T-helper 2 cell (primary cell): ENCODE results near the gene XPO6.
"Not testable (repeated sequence)": the region's sequence is repeated elsewhere in the genome, so short reads cannot be mapped to it uniquely, and the experiment has no call there.

Experiments used
- DNase-seq, 5 experiments: peaks; one replicate each; pipeline versions ENCODE4 v3.0.0 to v3.0.0-alpha.2; 2012 to 2022

XPO6 gene

DNA sequence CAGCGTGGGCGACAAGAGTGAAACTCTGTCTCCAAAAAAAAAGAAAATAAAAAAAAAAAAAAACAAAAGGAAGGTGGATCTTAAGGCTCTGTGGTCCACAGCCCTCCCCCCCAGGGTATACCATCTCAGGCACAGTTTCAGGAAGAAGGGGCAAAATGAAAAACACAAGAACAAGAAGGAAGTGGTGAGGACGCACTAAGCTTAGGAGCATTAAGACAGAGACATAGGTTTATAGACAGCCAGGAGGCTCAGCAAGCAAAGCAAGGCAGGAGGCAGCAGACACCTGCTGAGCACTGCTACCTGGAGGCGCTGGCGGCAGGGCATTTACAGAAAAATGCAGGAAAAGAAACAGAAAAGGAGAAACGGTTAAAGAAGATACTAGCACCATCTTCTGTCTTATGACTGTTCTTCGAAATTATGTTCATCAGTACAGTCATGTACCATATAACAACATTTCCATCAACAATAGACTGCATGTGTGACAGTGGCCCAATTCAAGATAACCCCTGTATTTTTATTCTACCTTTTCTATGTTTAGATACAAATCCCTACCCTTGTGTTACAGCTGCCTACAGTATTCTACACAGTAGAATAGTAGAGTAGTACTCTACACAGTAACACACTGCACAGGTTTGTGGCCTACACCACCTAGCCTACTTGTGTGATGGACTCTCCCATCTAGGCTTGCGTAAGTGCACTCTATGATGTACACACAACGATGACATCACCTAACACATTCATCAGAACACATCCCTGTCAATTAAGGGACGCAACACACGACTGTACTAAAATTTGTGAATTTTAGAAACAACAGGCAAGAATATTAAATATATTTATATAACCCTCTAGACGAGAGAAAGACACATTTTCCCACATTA is 62.5 kb downstream of the XPO6 start:
- peak in 2 of 5 experiments; percentile 24 to 47 for DNase-seq

DNA sequence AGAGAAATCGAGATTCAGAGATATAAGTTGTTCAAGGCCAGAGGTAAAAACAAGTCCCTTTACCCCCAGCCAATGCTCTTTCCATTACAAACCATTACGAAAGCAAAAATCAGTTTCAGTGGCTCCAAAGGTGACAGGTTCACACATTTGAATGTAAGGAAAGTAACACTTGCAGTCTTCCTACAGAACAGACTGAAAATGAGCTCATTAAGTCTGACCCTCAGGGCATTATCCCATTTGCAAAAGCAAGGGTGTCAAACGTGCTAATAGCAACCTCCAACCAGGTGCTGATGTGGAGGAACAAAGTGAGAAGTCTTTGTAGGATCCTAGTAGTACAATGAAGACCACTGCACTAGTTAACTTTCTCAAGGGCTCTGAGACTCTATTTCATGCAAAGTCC is 65.2 kb downstream of the XPO6 start:
- no peak for DNase-seq

DNA sequence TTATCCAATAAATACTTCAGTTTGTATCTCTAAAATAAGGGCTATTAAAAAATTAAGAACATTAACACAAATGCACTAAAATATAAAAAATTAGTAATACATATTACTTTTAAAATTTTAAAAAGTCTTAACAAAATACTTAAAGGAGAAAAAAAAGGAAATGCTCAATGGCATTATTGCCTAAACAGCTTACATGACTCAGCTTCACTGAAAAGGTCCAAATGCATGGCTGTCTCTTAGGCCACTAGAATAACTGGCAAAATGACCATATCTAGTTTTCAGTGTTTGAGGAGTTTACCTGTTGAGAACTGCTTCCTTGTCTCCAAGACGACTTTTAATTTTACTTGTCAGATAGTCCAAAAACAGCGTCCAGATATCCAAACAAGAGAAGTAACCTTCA is 66.0 kb downstream of the XPO6 start:
- DNase-seq, result no peak

DNA sequence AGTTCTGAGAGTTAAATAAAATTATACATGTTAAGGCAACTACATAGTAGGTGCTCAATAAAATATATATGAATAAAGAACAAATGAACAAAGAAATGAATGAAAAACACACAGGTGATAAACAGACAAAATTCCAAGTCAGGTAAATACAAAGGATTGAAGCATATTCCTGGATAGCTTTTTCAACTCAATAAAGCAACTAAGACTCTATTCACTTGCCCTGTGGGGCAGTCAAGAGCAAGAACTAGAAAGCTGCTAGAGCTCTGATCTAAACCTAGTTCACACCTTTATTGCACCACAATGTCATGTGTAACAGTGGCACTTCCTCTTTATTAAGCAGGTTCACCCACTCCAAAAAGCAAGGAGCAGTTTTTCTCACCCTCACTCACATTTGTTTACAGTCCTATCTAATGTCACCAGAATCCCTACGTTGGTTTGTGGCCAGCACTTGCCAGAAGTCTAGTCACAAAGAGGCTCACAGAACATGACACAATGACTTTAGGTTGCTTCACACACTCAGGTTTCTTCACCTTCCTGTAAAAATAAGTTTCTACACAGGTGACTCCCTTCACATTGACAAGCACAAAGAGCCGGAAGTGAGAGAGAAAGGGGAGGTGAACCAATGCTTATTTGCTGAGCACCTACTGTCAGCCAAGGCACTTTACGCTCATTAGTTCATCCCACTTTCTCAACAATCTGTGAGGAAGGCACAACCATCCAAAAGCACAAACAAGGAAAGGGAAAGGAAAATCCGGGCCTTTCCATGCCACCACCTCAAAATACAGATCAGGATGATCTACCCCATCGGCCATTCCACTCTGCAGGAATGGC is 70.8 kb downstream of the XPO6 start:
- DNase-seq, result peak in 4 of 5 experiments; percentile 12 to 98 (median 74)

DNA sequence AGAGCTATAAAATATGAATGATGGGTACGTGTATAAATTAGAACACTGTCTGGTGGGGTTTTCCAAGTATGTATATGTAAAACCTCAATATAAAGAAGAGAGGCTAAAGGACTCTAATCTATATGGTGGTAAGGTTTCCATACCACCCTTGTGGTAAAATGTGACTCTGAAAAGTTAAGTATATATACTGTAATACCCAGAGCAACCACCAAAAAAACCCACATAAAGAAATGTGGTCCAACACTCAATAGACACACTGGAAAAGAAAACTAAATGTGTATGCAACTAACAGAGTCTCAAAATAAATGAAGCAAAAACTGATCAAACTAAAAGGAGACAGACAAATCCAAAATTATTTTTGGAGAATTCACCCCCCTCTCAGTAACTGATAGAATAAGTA is 72.2 kb downstream of the XPO6 start:
- DNase-seq, result peak in 2 of 5 experiments; percentile 30 to 82

DNA sequence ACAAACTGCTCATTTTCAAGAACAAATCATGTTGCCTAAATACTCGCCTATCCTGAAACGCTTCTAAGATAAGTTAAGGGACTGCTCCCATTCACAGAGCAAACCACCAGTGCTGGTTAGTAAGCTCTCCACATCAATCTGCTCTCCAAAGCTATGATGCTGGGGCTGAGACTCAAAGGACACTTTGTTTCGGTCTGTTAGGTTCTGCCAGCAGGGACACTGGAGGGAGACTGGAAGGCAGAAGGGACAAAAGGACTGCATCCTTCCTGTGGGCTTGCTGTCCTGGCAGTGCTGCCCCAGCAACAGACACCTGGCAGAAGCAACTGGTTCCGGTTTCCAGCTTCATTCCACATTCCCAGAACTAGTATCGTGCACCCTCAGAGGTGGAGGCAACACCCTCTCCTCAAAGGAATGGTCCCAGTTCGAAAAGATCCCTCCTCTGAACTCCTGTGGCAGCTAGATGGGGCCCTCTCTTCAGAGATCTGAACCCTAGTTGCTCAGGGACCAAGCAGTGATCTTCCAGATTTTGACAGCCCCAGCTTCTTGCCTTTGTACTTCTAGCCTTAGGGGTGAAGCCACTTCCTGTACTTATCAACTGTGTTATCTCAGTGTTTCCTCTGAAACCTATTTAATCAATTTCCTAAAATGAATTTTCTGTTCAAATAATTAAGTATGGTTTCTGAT is 74.9 kb downstream of the XPO6 start:
- DNase-seq, result peak in 3 of 5 experiments; percentile 27 to 85 (median 39)

DNA sequence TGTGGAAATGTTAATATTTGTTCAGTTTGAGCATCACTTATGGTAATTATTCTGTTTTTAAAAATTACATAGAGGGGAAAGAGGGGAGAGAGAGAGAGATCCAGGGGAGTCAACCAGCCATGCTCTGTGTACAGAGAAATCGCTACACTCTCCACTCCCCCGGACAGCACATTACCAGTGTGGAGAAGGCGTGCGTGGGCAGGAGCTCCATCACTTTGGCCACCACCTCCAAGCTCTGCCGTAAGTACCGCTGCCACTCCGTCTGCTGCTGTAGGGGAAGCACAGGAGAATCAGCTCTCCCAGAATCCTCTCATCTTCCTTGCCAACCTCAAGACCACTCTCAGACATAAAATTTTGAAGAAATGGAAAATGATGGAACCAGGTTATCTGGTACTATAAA is 78.1 kb downstream of the XPO6 start:
- DNase-seq, result no peak

- no peak for DNase-seq
These were observed 79.9 kb downstream of the XPO6 start for GRCh38 chr16:28131743-28132393.

GRCh38 chr16:28131181-28131580 is 80.6 kb downstream of the XPO6 start:
- no peak for DNase-seq

DNA sequence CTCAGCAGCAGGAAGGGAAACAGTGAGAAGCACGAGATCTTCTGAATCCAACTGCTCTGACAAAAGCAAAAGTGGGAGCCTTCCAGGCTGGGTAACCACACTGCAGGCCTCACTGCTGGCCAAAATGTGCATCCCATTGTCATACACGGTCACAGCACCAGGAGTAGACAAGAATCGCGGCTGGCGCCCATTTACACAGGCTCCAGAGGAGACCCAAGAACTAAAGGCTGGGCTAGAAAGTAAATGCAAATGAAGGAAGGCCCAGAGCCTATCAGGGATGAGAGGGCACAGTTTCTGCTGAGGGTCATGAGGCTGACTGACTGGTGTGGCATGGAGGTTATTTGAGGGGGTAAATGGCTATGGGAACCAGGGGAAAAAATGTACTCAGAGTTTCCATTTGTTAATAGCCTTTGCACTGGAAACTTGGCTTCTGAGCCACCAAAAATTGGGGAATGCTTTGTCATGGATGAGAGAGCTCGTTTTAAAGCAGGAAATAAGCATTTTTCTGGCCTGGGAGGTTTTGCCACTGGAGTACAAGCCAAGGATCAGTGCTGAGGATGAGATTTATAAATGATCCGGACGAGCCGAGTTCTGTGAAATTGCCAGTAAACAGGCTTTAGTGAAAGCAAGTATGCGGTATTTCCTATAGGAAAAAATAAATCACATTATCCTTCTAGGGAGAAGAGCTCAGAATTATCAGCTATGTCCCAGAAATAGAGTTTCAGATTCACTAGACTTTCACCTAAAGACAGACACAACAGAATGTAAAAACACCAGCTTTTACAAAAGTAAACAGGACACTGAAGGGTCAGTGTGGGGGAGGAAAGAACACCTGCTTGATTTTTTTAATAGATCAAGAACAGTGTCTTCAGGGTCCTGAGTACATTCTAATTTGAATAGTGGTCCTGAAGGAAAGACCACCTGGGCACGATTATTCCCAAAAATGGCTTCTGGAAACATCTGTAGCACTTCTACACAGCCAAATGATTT is 81.4 kb downstream of the XPO6 start:
- no peak for DNase-seq

DNA sequence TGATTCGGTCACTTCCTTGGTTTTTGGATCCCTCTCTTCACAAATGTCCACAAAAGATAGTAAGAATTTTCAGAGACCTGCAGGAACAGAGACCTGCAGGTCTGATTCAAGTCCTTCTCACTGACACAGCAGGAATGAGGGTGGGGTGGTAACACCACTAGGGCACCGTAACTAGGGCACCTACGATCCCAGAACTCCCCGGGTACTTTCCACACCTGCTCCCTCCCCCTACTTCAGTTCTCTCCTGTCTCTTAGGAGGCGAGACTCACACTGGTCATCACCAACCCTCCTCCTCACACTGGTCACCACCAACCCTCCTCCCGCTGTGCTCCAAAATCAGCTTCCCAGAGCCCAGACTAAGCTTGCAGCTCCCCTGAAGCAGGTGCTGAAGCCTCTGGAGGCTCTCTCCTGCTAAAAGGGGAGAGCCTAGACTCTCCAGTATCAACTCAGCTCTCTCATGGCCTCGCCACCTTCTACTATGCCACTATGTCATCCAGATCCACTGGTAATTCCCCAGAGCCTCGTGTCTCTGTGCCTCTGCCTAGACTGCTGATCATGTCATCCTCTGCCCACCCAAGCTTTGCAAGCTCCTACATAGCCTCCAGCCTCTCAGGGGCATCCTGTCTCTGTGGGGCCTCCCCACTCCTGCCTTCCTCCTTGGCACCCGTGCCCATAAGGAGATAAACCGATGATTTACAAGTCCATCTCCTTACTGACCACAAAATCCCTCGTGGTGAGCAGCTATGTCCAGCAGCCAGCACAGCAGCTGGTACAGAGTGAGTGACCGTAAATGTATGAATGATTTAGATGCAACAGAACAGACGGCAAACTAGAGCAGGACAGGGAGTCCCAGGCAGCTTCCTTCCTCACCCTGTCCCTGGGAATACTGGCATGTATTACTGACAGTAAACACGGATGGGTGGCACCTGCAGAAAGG is 84.8 kb downstream of the XPO6 start:
- DNase-seq, result no peak

DNA sequence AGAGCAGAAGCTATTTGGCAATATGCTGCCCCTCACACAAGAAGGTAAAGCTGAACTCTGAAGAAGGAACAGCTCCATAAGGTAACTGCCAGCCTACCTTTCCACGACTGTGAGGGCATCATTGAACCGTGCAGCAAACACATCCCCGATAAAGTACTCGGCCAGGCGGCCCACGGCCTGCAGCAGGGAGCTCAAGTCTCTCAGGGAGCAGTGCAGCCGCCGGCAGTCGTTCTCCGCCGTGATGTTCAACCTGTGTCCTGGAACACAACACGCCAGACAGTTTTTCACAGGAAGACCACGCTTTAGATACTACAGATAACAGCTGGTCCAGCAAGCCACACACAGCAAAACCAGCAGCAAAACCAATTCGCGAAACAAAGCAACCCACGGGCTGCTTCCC is 86.2 kb downstream of the XPO6 start:
- DNase-seq, result no peak

DNA sequence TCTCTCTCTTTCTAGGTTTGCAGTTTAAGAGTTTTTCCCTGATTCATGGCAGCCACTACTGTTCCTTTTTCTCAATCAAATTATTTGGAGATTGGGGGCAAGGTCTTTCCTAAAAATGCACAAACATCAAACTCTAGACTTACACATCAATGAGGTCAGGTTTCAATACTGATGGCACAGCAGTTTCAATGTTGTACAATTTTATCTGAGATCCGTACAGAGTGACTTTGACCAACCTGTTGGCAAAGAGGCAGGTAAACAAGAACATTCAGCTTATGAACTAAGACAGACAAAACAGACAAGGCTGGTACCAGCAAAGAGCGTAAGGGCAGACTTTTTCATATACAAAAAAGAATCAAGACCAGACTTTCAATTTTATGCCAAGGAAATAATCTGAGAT is 90.2 kb downstream of the XPO6 start:
- DNase-seq, result no peak

- DNase-seq, result no peak
These were observed 91.0 kb downstream of the XPO6 start for GRCh38 chr16:28120754-28121153.

DNA sequence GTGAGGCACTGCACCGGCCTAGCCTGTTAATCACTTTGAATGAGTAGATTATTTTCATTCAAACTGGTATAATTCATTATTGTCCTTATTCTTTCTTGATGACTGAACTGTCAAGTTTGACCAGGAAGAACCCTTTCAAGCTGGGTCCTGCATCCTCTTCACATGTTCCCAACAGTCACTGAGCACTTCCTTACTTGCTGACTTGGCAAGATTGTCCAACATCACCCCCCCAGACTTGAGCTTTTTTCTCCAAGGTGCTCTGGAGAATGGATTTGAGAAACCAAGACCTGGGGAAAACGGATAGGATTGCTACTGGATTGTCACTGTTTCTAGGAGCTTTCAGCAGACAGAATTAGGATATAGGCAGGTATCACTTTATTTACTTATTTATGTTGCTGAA is 93.1 kb downstream of the XPO6 start:
- no peak for DNase-seq

- DNase-seq, result no peak
These were observed 94.6 kb downstream of the XPO6 start for GRCh38 chr16:28117168-28117565.

GRCh38 chr16:28115866-28116265 is 95.9 kb downstream of the XPO6 start:
- DNase-seq, result not testable (repeated sequence)

GRCh38 chr16:28112908-28113307 is 98.9 kb downstream of the XPO6 start:
- peak in 1 of 5 experiments; percentile 58 for DNase-seq

DNA sequence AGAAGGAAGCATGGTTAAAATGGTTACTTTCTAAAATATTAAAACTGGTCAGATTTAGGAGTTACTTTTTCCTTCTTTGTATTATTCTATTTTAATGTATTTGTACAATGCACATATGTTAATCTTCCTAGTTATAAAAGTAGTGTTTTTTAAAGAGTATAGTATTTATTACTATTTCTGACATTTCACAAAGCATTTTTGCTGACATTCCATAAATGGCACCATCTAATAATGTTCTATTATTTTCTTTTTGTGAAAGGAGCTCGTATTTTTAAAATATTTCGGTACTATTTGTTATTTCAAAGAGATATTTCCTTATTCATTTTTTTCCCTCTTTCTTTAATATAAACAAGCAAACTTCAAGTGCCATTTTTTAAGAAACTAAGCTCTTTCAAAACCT is 100.8 kb downstream of the XPO6 start:
- no peak for DNase-seq

- DNase-seq, result no peak
These were observed 101.3 kb downstream of the XPO6 start for GRCh38 chr16:28110479-28110878.
